Endothelial cell of umbilical vein (primary cell): ENCODE measurements around the gene GRM2. TPM values are rescaled to one million over a fixed set of nuclear protein-coding genes. Genes with fewer than 3 reads are reported as not detected.

Experiments used
- BruUV-seq: library from RNA; stranded (reverse); fragments of 400-500 nt; replicated peaks from 2 replicates; lab custom pipeline; 2021; lab: Mats Ljungman, UMichigan
- CTCF ChIA-PET: fragments of 300-600, 350-600 bp; sonication (Branson Sonifier 250); formaldehyde crosslinking; loops from one replicate; lab custom pipeline; 2021; ENCODE audit warnings: antibody characterized with exemption, inconsistent platforms; lab: Charles Lee
- POLR2A ChIA-PET: fragments of 300-600, 350-600 bp; sonication (Branson Sonifier 250); formaldehyde crosslinking; loops from one replicate; lab custom pipeline; 2021; ENCODE audit warnings: antibody characterized with exemption, inconsistent platforms; lab: Charles Lee
- DNase-seq: peaks from one replicate; pipeline ENCODE4 v3.0.0-alpha.2; 2011; ENCODE audit warnings: low read depth, low spot score
- FAIRE-seq: peaks from 2 replicates; lab custom pipeline; 2011; peaks lifted over from hg19 to GRCh38; lab: Jason Lieb, UNC
- H2AFZ ChIP-seq: 2 replicates; pipeline ENCODE4 v1.6.0; 2012; ENCODE audit warnings: low read depth, low read length, control low read depth, inconsistent platforms
- H3K27ac ChIP-seq: 2 replicates; pipeline ENCODE4 v1.5.1; 2011; ENCODE audit warnings: low read depth, mild to moderate bottlenecking, control low read depth, low read length, moderate library complexity; ENCODE audit not compliant: insufficient read depth
- H3K27me3 ChIP-seq, 2 experiments: 2 replicates each; pipeline versions ENCODE4 v1.6.0 to v1.6.1; 2011; ENCODE audit warnings: low read length in 2 of 2, mixed read lengths in 1 of 2; ENCODE audit not compliant: control insufficient read depth in 2 of 2, insufficient read depth in 2 of 2
- H3K36me3 ChIP-seq, 2 experiments: 2 replicates in 1 of 2; 3 replicates in 1 of 2; pipeline ENCODE4 v1.5.1; 2011; ENCODE audit warnings: low read length in 2 of 2, mild to moderate bottlenecking in 1 of 2, moderate library complexity in 1 of 2; ENCODE audit not compliant: control insufficient read depth in 2 of 2, insufficient read depth in 2 of 2; ENCODE audit errors: extremely low read depth in 1 of 2
- H3K4me1 ChIP-seq: 3 replicates; pipeline ENCODE4 v1.5.1; 2011; ENCODE audit warnings: mild to moderate bottlenecking, low read length; ENCODE audit not compliant: control insufficient read depth, insufficient read depth; ENCODE audit errors: extremely low read depth
- H3K4me2 ChIP-seq: 2 replicates; pipeline ENCODE4 v1.6.1; 2011; ENCODE audit warnings: low read length, control low read depth, mixed read lengths; ENCODE audit not compliant: insufficient read depth
- H3K4me3 ChIP-seq, 3 experiments: fragments of 200-600 bp in 1 of 3; sonication (generic), shearing (Covaris generic) in 1 of 3; replicated peaks in 1 of 3; 2 replicates each; pipeline ENCODE4 v1.5.1; 2011 to 2016; ENCODE audit warnings: control low read depth in 3 of 3, low read length in 3 of 3, mild to moderate bottlenecking in 2 of 3, inconsistent platforms in 1 of 3, low read depth in 1 of 3, moderate library complexity in 1 of 3; ENCODE audit not compliant: insufficient read depth in 1 of 3
- H3K79me2 ChIP-seq: 2 replicates; pipeline ENCODE4 v1.6.0; 2012; ENCODE audit warnings: low read length, inconsistent platforms; ENCODE audit not compliant: control insufficient read depth, insufficient read depth
- H3K9ac ChIP-seq: replicated peaks from 2 replicates; pipeline ENCODE3; 2011; ENCODE audit warnings: low read length, control low read depth; ENCODE audit not compliant: insufficient read depth; ENCODE audit errors: extremely low read depth
- H3K9me1 ChIP-seq: replicated peaks from 3 replicates; pipeline ENCODE4 v1.6.0; 2011; ENCODE audit warnings: mild to moderate bottlenecking, low read length; ENCODE audit not compliant: control insufficient read depth, insufficient read depth; ENCODE audit errors: extremely low read depth
- H3K9me3 ChIP-seq: replicated peaks from 2 replicates; pipeline ENCODE4 v1.5.1; 2012; ENCODE audit warnings: low read length, inconsistent platforms; ENCODE audit not compliant: control insufficient read depth, insufficient read depth
- H4K20me1 ChIP-seq: replicated peaks from 2 replicates; pipeline ENCODE3; 2011; ENCODE audit warnings: mild to moderate bottlenecking, low read length; ENCODE audit not compliant: control insufficient read depth, insufficient read depth; ENCODE audit errors: extremely low read depth
- CTCF ChIP-seq, 2 donors: IDR thresholded peaks; 1 replicate in 1 of 2; 2 replicates in 1 of 2; pipeline ENCODE4 v1.5.1; 2011; ENCODE audit warnings: low read length in 2 of 2, mild to moderate bottlenecking in 2 of 2, moderate library complexity in 2 of 2, control low read depth in 1 of 2, inconsistent platforms in 1 of 2, low read depth in 1 of 2; ENCODE audit not compliant: insufficient read depth in 1 of 2; ENCODE audit errors: extremely low read depth in 1 of 2
- EZH2 ChIP-seq: IDR thresholded peaks from 2 replicates; pipeline ENCODE4 v1.6.1; 2012; ENCODE audit warnings: borderline replicate concordance, low read depth, mild to moderate bottlenecking, moderate library complexity, low read length, inconsistent platforms; ENCODE audit not compliant: severe bottlenecking
- FOS ChIP-seq: IDR thresholded peaks from 2 replicates; pipeline ENCODE4 v1.6.1; 2011; ENCODE audit warnings: mild to moderate bottlenecking, low read length, moderate library complexity, borderline replicate concordance; ENCODE audit not compliant: insufficient read depth
- GATA2 ChIP-seq: IDR thresholded peaks from 2 replicates; pipeline ENCODE4 v1.7.0; 2011; ENCODE audit warnings: low read depth, mild to moderate bottlenecking, moderate library complexity, mixed read lengths, low read length; ENCODE audit not compliant: insufficient read length, insufficient read depth
- JUN ChIP-seq: IDR thresholded peaks from 2 replicates; pipeline ENCODE4 v1.6.1; 2011; ENCODE audit warnings: borderline replicate concordance, low read depth; ENCODE audit not compliant: insufficient read length, insufficient read depth
- MAX ChIP-seq: IDR thresholded peaks from 2 replicates; pipeline ENCODE4 v1.6.1; 2011; ENCODE audit not compliant: insufficient read depth, insufficient read length
- MYC ChIP-seq: IDR thresholded peaks from one replicate; pipeline ENCODE4 v1.6.1; 2011; ENCODE audit warnings: mild to moderate bottlenecking, low read depth, low read length
- POLR2A ChIP-seq: IDR thresholded peaks from 2 replicates; pipeline ENCODE4 v1.6.1; 2012; ENCODE audit warnings: low read depth, mild to moderate bottlenecking, control low read depth, low read length
- POLR2AphosphoS5 ChIP-seq: IDR thresholded peaks from 2 replicates; pipeline ENCODE4 v1.6.1; 2012; ENCODE audit warnings: low read depth, mild to moderate bottlenecking, control low read depth, low read length, moderate library complexity; ENCODE audit not compliant: insufficient read depth
- dilution Hi-C: fragments of 300-500 bp; cut with MboI; formaldehyde crosslinking; loops from one replicate; pipeline ENCODE4 v1.15.0; 2019; ENCODE audit warnings: low sequenced_read_pairs; ENCODE audit not compliant: extremely low pct_ligation_motif_present
- intact Hi-C: fragments of 100-400 bp; cut with micrococcal nuclease; formaldehyde crosslinking; loops from one replicate; pipeline ENCODE4 v1.10.0; 2022
- polyA plus RNA-seq, 4 experiments: library from polyadenylated mRNA; depleted of rRNA in 3 of 4; stranded (reverse) in 3 of 4; unstranded in 1 of 4; fragments of >200 nt; gene quantifications; 2 replicates each; pipeline versions ENCODE4 v1.2.1 to v1.2.3, GENCODE V29; 2011 to 2012; ENCODE audit warnings: missing spikeins in 1 of 4
- total RNA-seq: library from RNA; stranded (reverse); gene quantifications from 2 replicates; pipeline ENCODE4 v1.2.3, GENCODE V29; 2021

Gene GRM2
- total and polyA plus RNA-seq, 2 donors (not counting 3 experiments of a cell fraction or from before 2014, with no cell fraction given), result 0.10 to 0.51 TPM

- H3K9me1 ChIP-seq, result no peaks in the 10 kb centered on the region
- POLR2A ChIA-PET, result no interaction called here
- intact Hi-C loops, result no loop called here
- H3K36me3 ChIP-seq, result no peaks in the 10 kb centered on the region
- CTCF ChIA-PET, result no interaction called here
- no peak for TF ChIP-seq FOS
- TF ChIP-seq GATA2, result no peak
- no peak for TF ChIP-seq JUN
- TF ChIP-seq MYC, result no peak
- TF ChIP-seq POLR2AphosphoS5, result no peak
- no peak for TF ChIP-seq CTCF (IDR thresholded peaks at IDR 0.05; ENCODE audit: extremely low read depth in 1 of 2, insufficient read depth in 1 of 2, low read depth in 1 of 2, low read length in 2 of 2)
- TF ChIP-seq EZH2, result no peak
- TF ChIP-seq POLR2A, result no peak
- TF ChIP-seq MAX, result no peak
- H3K4me1 ChIP-seq, result no peaks in the 10 kb centered on the region
- FAIRE-seq, result no peak
- H3K27ac ChIP-seq, result no peak overlapping the region
- H3K9me3 ChIP-seq, result no peaks in the 10 kb centered on the region
- no peaks in the 10 kb centered on the region for H3K79me2 ChIP-seq
- no TSS peak for BruUV-seq
- no peak overlapping the region for H2AFZ ChIP-seq
- H3K9ac ChIP-seq, result no peak overlapping the region
- H3K4me2 ChIP-seq, result no peak overlapping the region
- no peak overlapping the region for H3K4me3 ChIP-seq
- dilution Hi-C loops, result no loop called here
- H3K27me3 ChIP-seq, result peaks cover 2% of the 10 kb centered on the region in 2 experiments
- no peak for DNase-seq
- H4K20me1 ChIP-seq, result no peaks in the 10 kb centered on the region
Observed at GRCh38 chr3:51747840-51748239, 41.0 kb downstream of the GRM2 start.
